NOMO-1 treated with DMSO at 0.1 percent for 48 hours (cell line): ENCODE measurements around the gene LDAF1.
"Not testable (repeated sequence)": the region's sequence is repeated elsewhere in the genome, so short reads cannot be mapped to it uniquely, and the experiment has no call there.

Experiments used
- DNase-seq: peaks from one replicate; lab custom pipeline; 2025; ENCODE audit not compliant: unreplicated experiment; lab: John Stamatoyannopoulos, UW

LDAF1 gene

DNA sequence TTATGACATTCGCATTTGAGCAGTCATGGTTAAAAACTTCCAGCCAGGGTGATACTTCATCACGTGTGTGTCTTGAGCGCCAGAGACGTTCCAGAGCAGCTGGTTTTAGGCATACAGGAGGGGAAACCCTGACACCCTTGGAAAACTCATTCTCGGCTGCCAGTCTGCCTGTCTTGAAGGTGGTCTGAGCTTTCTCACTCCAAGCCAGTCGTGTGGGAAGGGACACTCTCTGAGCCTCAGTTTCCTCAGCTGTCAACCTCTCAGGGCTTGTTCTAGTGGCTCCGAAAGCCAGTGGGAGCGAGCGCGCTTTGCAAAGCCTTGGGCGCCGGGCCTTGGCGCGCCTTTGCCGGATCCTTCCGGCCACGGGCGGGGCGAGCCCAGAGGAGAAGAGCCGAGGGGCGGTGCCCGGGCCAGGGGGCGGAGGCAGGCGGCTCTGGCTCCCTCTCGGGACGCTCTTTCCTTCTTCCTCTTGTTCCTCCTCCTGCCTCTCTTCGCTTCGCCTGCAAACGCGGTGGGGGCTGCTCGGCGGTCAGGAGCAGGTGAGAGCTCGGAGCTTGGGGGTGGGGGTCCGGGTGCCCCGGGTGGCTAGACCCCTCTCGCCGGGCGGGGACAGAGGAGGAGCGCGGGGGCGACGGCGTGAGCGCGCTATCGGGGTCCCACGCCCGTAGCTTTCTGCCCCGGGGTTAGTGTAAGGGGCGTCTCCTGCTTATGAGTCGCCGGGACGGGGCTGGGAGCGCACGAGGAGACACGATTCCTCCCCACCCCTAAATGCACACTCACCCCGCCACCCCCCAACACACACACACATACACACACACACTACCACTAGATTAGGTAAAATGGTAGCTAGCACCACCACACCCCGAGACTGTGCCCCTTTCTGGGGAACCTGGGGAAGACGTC lies at the start of gene LDAF1:
Gene LDAF1, plus strand, starts transcription at position 467 of the 903 bp plus-strand sequence. CDS start 2,509 bp downstream, outside the sequence.
- peak; percentile 88 for DNase-seq

DNA sequence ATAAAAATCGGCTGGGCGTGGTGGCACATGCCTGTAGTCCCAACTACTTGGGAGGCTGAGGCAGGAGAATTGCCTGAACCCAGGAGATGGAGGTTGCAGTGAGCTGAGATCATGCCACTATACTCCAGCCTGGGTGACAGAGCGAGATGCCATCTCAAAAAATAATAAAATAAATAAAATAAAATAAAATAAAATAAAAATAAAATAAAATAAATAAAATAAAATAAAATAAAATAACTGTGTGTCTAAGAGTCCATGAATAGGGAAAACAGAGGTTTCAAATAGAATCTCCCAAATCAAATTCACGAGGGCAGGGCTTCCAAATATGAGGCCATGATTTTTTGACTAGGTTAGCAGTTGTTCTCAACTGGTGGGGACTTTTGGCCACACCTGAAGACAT lies 42.9 kb upstream of the LDAF1 start:
- DNase-seq: not testable (repeated sequence)

- DNase-seq: peak; percentile 87
Measured at GRCh38 chr16:21116148-21116693, 42.3 kb upstream of the LDAF1 start.

- DNase-seq: no peak
Measured at GRCh38 chr16:21117567-21117966, 40.9 kb upstream of the LDAF1 start.

GRCh38 chr16:21120976-21121520 lies 37.4 kb upstream of the LDAF1 start:
- DNase-seq: no peak

DNA sequence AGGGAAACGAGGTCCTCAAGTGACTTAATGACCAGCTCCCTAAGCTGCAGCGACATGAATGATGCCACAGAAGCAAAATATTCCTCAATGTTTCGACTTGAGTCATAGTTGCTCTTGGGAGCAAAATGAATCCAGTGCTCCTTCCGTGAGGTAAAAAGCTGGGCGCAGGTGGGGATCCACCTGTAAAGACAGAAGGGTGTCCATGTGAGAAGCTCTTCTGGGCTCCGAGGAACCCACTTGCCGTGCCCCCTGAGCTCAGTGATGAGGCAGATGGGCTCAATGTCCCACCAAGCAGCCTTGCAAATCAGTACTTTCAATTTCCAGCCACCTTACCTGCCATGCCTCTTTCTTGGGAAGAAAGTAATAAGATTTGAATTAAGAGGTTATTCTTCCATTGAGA lies 33.3 kb upstream of the LDAF1 start:
- no peak for DNase-seq

DNA sequence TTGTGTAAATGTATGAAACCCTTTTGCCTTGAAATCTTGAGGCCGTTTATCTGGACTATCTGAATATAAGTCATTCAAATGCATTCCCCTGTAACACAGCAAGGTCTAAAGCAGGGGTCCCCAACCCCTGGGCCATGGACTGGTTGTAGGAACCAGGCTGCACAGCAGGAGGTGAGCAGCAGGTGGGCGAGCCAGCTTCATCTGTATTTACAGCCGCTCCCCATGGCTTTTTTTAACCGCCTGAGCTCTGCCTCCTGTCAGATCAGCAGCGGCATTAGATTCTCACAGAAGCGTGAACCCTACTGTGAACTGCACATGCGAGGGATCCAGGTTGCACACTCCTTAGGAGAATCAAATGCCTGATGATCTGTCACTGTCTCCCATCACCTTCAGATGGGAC lies 32.0 kb upstream of the LDAF1 start:
- no peak for DNase-seq

GRCh38 chr16:21128991-21129390 lies 29.5 kb upstream of the LDAF1 start:
- DNase-seq: no peak

DNA sequence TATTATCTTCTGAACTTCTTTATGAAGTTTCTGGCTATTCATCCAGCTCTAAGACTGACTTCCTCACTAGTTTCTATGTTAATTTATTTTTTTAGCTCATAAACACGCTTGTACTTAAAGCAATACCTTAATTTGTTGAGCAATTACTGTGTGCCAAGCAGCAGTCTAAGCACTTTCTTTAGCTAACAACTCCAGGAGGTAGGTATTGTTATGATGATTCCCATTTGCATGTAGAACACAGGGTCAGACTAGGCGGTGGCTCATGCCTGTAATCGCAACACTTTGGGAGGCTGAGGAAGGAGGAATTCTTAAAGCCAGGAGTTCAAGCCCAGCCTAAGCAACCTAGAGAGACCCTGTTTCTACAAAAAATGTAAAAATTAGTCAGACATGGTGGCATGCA lies 27.7 kb upstream of the LDAF1 start:
- DNase-seq: no peak

GRCh38 chr16:21134053-21134452 lies 24.4 kb upstream of the LDAF1 start:
- no peak for DNase-seq

DNA sequence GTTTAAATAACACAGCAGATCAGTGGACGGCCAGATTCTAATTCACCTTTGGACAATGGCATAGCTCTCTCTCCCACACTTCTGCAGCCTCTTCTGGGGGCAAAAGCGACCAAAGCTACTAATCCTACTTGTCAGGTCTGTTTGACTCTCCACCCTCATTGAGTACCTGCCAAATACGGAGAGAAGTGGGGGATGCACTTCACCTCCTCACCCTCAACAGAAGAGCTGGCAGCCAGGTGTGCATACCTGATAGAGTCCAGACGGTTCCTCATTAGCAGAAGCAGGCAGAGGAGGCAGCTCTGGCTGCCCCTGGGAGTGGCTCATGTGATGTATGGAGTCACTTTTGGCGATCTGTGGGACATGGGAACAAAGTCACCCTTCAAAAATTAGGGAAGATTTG lies 12.7 kb upstream of the LDAF1 start:
- DNase-seq: no peak

DNA sequence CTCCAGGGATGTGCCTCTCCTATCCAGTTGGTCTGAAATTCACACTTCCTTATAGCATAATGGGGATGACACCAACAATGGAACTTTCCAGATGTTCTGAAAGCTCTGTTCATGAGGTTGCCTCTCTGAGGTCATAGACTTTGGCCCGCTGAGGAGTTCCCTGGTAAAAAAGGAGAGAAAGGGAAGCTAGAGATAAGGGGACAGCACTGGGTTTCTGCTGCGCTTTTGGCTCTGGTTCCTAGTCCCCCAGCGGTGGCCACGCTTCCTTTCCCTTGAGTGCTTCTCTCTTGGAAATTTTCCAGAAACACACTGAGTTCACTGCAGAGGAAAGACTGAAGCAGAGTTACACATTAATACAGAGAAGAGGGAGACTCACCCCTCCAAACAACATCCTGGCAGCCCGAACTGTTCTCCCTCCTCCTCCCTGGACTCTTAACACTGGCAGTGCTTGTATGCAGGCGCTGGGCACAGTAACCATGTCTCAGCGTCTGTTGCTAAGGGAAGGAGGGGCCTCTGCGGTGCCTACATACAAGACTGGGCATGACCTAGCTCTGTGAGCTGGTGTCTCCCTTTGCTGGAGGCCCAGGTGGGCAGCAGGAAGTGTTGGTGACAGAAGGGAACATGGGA lies 8.0 kb upstream of the LDAF1 start, which contains the start of gene DNAH3:
Gene DNAH3, minus strand, starts transcription at position 472 of the 627 bp plus-strand sequence. CDS start 527 bp downstream, outside the sequence.
- no peak for DNase-seq

- DNase-seq: not testable (repeated sequence)
Measured at GRCh38 chr16:21152160-21153030, 6.1 kb upstream of the LDAF1 start.

GRCh38 chr16:21153124-21153729 lies 5.2 kb upstream of the LDAF1 start:
- DNase-seq: not testable (repeated sequence)

- DNase-seq: not testable (repeated sequence)
Measured at GRCh38 chr16:21156011-21156410, 2.5 kb upstream of the LDAF1 start.

DNA sequence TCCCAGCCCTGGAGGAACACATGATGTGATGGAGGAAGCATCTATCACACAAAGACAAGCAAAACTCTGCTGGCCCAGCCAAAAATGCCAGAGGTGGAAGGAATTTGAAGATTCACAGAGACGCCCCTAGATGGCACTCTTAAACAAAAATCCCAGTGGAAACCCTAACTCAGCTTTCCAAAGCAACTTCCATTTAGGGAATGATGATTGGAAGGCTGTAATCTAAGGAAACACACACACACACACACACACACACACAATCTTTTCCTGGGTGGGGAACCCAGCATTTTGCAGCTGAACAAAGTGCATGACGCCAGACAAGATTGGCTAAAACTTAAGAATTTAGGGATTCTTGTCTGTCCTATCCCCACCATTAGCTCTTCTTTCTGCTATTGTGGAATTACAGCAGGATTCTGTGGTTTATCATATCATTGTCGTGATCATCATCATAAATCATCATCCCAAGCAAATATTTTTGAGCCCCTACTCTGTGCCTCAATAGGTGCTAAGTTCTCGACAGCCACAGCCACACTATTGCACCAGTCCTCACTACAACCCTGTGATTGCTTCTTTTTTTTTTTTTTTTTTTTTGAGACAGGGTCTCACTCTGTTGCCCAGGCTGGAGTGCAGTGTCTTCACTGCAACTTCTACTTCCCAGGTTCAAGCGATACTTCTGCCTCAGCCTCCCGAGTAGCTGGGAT lies 1.6 kb upstream of the LDAF1 start:
- no peak for DNase-seq

GRCh38 chr16:21157632-21158031 lies 842 bp upstream of the LDAF1 start:
- no peak for DNase-seq

GRCh38 chr16:21159281-21159951 lies 942 bp downstream of the LDAF1 start:
- DNase-seq: no peak

GRCh38 chr16:21160276-21160675 lies 1.8 kb downstream of the LDAF1 start:
- no peak for DNase-seq
